Fibroblast of lung (primary cell): ENCODE results near the gene MTHFSD. TPM values are rescaled to one million over a fixed set of nuclear protein-coding genes. Genes with fewer than 3 reads are reported as not detected.
A peak's percentile ranks its signal among the peaks of the same experiment; 100 is the strongest.

Experiments used
- DNase-seq, 2 donors: peaks; one replicate each; pipeline versions ENCODE4 v3.0.0 to v3.0.0-alpha.2; 2010; ENCODE audit warnings: low read depth in 2 of 2
- H2AFZ ChIP-seq: 2 replicates; pipeline ENCODE4 v1.5.1; 2012; ENCODE audit warnings: low read length, control low read depth, inconsistent platforms
- H3K27ac ChIP-seq: 2 replicates; pipeline ENCODE4 v1.5.1; 2011; ENCODE audit warnings: low read length, control low read depth; ENCODE audit not compliant: insufficient read depth
- H3K27me3 ChIP-seq: 2 replicates; pipeline ENCODE4 v1.5.1; 2011; ENCODE audit warnings: mild to moderate bottlenecking, low read length; ENCODE audit not compliant: control insufficient read depth, insufficient read depth
- H3K36me3 ChIP-seq: 2 replicates; pipeline ENCODE4 v1.5.1; 2011; ENCODE audit warnings: low read length; ENCODE audit not compliant: control insufficient read depth, insufficient read depth
- H3K4me1 ChIP-seq: 2 replicates; pipeline ENCODE4 v1.5.1; 2011; ENCODE audit warnings: low read length; ENCODE audit not compliant: control insufficient read depth, insufficient read depth; ENCODE audit errors: extremely low read depth
- H3K4me2 ChIP-seq: 2 replicates; pipeline ENCODE4 v1.5.1; 2011; ENCODE audit warnings: low read length, control low read depth; ENCODE audit not compliant: insufficient read depth; ENCODE audit errors: extremely low read depth
- H3K4me3 ChIP-seq, 4 experiments: fragments of 200-600 bp in 1 of 4; sonication (generic) in 1 of 4; replicated peaks in 1 of 4; 2 replicates each; pipeline ENCODE4 v1.5.1; 2011 to 2016; ENCODE audit warnings: low read length in 4 of 4, low read depth in 3 of 4, mild to moderate bottlenecking in 3 of 4, control low read depth in 2 of 4, inconsistent platforms in 1 of 4, mixed read lengths in 1 of 4; ENCODE audit not compliant: insufficient read depth in 1 of 4; ENCODE audit errors: control extremely low read depth in 1 of 4
- H3K79me2 ChIP-seq: 2 replicates; pipeline ENCODE4 v1.5.1; 2012; ENCODE audit warnings: mild to moderate bottlenecking, low read length, inconsistent platforms; ENCODE audit not compliant: control insufficient read depth, insufficient read depth
- H3K9ac ChIP-seq: 2 replicates; pipeline ENCODE4 v1.5.1; 2011; ENCODE audit warnings: mild to moderate bottlenecking, low read length, control low read depth; ENCODE audit not compliant: insufficient read depth
- H3K9me3 ChIP-seq: 2 replicates; pipeline ENCODE4 v1.5.1; 2012; ENCODE audit warnings: low read depth, low read length; ENCODE audit not compliant: control insufficient read depth, insufficient read depth
- H4K20me1 ChIP-seq: 2 replicates; pipeline ENCODE4 v1.5.1; 2011; ENCODE audit warnings: low read length; ENCODE audit not compliant: control insufficient read depth, insufficient read depth; ENCODE audit errors: extremely low read depth
- EZH2 ChIP-seq: IDR thresholded peaks from 2 replicates; pipeline ENCODE4 v1.5.1; 2012; ENCODE audit warnings: low read length, control low read depth, mild to moderate bottlenecking; ENCODE audit errors: missing control alignments
- polyA plus RNA-seq, 2 donors: library from polyadenylated mRNA; depleted of rRNA in 1 of 2; stranded (reverse) in 1 of 2; unstranded in 1 of 2; fragments of >200 nt; gene quantifications; 2 replicates each; pipeline ENCODE4 v1.2.1, GENCODE V29; 2011 to 2012; ENCODE audit warnings: missing spikeins in 1 of 2
- total RNA-seq: library from RNA; depleted of rRNA; stranded (reverse); fragments of >200 nt; gene quantifications from 2 replicates; pipeline ENCODE4 v1.2.1, GENCODE V29; 2014
- TF ChIP-seq, protein P1 (sequence below), 2 donors: IDR thresholded peaks in 1 of 2; conservative IDR thresholded peaks in 1 of 2; 1 replicate in 1 of 2; 2 replicates in 1 of 2; pipeline ENCODE4 v1.5.1; 2011 to 2012; ENCODE audit warnings: low read length in 2 of 2, control low read depth in 1 of 2, inconsistent platforms in 1 of 2, low read depth in 1 of 2, mild to moderate bottlenecking in 1 of 2

The MTHFSD gene
- total and polyA plus RNA-seq, 2 donors (not counting 1 experiment from before 2014, with no cell fraction given) = 13.1 to 19.3 TPM

DNA sequence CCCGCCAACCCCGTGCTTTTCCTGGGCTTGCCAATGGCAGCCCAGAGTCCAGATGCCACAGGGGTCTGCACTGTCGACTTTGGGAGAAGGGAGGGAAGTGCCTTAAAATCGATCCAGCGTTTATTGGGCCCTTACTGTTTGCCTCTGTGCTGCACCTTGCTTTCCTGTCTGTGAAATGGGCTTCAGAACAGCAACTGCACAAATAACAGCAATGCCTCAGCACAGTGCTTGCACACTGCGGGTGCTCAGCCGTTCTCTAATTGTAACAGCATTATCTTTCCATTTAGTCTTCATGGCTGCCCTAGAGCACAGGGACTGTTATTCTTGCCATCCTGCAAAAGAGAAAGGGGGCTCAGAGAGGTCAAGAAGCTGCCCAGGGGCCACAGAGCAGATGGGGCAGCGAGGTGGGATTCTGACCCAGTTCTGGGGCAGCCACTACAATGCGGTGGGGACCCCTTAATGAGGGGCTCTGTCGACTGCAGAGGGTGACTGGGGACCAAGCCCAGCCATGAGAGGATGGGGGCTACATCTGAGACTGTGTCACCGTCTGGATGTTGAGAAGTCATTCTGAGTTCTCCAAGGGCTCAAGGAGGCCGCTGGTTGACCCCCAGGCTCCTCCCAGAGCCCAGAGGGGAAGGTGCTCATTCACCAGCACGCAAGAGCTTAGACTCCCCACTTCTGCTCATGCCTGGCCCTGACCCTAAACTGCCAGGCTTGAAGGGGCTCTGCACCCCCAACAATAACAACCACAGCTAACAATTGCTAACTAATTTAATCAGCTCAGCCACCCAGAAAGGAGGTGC lies 54.1 kb downstream of the MTHFSD start:
- no peak overlapping the region for H3K4me3 ChIP-seq
- no peaks in the 10 kb centered on the region for H3K9me3 ChIP-seq
- peaks cover 85% of the 10 kb centered on the region for H3K79me2 ChIP-seq
- DNase-seq = no peak
- H3K4me1 ChIP-seq = peaks cover 10% of the 10 kb centered on the region
- H3K9ac ChIP-seq = no peak overlapping the region
- no peak overlapping the region for H3K4me2 ChIP-seq
- H3K27me3 ChIP-seq = no peaks in the 10 kb centered on the region
- peaks cover 4% of the 10 kb centered on the region for H3K36me3 ChIP-seq
- no peak overlapping the region for H2AFZ ChIP-seq
- H4K20me1 ChIP-seq = no peaks in the 10 kb centered on the region
- TF ChIP-seq EZH2 = no peak
- TF ChIP-seq, protein P1, sequence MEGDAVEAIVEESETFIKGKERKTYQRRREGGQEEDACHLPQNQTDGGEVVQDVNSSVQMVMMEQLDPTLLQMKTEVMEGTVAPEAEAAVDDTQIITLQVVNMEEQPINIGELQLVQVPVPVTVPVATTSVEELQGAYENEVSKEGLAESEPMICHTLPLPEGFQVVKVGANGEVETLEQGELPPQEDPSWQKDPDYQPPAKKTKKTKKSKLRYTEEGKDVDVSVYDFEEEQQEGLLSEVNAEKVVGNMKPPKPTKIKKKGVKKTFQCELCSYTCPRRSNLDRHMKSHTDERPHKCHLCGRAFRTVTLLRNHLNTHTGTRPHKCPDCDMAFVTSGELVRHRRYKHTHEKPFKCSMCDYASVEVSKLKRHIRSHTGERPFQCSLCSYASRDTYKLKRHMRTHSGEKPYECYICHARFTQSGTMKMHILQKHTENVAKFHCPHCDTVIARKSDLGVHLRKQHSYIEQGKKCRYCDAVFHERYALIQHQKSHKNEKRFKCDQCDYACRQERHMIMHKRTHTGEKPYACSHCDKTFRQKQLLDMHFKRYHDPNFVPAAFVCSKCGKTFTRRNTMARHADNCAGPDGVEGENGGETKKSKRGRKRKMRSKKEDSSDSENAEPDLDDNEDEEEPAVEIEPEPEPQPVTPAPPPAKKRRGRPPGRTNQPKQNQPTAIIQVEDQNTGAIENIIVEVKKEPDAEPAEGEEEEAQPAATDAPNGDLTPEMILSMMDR (conservative IDR thresholded peaks at IDR 0.05 in 1 of 2, IDR thresholded peaks at IDR 0.05 in 1 of 2; ENCODE audit: low read depth in 1 of 2, low read length in 2 of 2) = no peak
- no peak overlapping the region for H3K27ac ChIP-seq

DNA sequence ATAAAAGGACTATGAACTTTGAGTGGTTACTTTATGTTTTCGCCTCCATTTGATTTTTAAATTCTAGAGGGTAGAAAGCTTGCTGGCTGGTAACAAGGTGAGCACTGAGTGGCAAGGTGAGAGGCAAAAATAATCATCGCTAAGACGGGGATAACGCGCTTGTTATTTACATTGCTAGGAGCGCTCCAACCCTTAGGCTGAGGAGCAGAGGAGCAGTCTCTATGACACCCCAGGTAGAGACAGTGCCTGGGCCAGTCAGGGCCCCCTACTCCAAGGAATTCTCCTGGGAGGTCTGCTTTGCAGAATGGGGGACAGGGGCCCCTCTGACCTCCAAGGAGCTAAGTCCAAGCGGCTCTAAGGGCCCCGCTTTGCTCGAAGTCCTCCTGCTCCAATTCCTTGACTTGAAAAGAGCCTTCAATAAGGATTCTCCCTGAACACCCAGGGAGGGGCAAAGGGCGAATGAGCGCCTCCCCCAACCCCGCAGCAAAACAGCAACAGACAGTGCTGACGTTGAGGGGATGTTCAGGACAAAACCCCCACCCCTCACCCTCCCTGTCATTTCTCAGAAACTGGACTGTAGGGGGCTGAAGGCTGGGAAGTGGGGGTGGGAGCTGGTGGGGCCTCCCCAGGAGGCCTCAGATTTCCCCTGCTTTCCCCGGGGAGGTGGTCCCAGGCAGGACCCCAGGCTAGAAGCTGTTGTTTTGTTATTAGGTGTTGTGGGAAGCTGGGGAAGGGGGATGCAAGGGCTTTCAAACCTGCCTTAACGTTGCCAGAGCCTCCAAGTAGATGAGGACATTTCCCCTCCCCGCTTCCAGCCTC lies 54.9 kb downstream of the MTHFSD start:
- Histone ChIP-seq H3K79me2 (peaks cover 86% of the 10 kb centered on the region), H4K20me1 (no peaks in the 10 kb centered on the region), H3K4me2 (no peak overlapping the region), H3K4me3 (no peak overlapping the region), H3K27me3 (no peaks in the 10 kb centered on the region), H3K4me1 (peaks cover 9% of the 10 kb centered on the region), H3K36me3 (peaks cover 4% of the 10 kb centered on the region), H3K9ac (no peak overlapping the region), H3K9me3 (no peaks in the 10 kb centered on the region), H2AFZ (no peak overlapping the region), H3K27ac (no peak overlapping the region)
- TF ChIP-seq, protein P1 (conservative IDR thresholded peaks at IDR 0.05 in 1 of 2, IDR thresholded peaks at IDR 0.05 in 1 of 2; ENCODE audit: low read depth in 1 of 2, low read length in 2 of 2) = no peak
- no peak for TF ChIP-seq EZH2
- no peak for DNase-seq

DNA sequence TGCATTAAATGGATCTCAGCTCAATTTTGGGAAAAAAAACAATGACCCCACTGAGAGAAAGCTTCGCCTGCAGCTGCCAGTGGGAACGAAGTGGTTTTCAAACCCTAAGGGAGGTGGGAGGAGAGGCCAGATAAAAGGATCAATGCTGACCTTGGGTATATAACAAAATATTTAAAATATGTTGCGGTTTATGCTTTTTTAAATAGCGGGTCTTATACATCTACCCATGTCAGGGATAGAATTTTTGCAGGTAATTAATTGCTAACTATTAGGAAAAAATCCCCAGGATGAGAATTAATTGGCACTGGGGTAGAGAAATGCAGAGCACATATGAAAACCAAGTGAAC lies 55.6 kb downstream of the MTHFSD start:
- Histone ChIP-seq H3K9me3 (no peaks in the 10 kb centered on the region), H3K36me3 (peaks cover 5% of the 10 kb centered on the region), H3K4me3 (peak overlapping the region in 2 of 4 experiments; percentile 28 to 52), H3K4me2 (peak overlapping the region; percentile 75), H2AFZ (no peak overlapping the region), H3K27me3 (no peaks in the 10 kb centered on the region), H3K9ac (no peak overlapping the region), H4K20me1 (no peaks in the 10 kb centered on the region), H3K79me2 (peaks cover 86% of the 10 kb centered on the region), H3K4me1 (peaks cover 4% of the 10 kb centered on the region), H3K27ac (no peak overlapping the region)
- DNase-seq = no peak
- TF ChIP-seq, protein P1 (conservative IDR thresholded peaks at IDR 0.05 in 1 of 2, IDR thresholded peaks at IDR 0.05 in 1 of 2; ENCODE audit: low read depth in 1 of 2, low read length in 2 of 2) = no peak
- TF ChIP-seq EZH2 = no peak
